ENCODE data around the gene GPA33. TPM values are rescaled to one million over a fixed set of nuclear protein-coding genes. Genes with fewer than 3 reads are reported as not detected.

The GPA33 gene
- total RNA-seq, 3 donors from 2014 or later (not counting 1 experiment from before 2014, with no cell fraction given) = 2.9 to 4.6 (median 4.5) TPM

DNA sequence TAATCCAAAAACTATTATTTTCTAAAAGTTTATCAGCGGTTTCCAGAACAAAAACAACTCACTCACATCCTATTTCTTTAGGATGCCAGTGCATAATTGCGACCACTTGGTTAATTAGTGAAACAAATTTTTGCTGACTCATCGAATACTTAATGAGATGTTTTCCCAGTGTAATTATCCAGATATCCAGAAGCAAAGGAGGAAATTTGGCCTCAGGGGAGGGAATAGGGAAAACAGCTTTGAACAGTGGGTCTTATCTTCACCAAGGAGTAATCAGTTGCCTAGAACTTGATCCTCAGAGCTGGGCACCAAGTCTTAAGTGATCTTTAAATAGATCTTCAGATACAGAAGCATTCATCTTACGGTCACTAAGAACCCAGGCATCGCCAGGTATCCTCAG lies 28.0 kb upstream of the GPA33 start:
- no peaks in the 10 kb centered on the region for H3K36me3 ChIP-seq (ENCODE audit: control insufficient read depth, insufficient read depth, low read length)
- no peaks in the 10 kb centered on the region for H3K36me3 Mint-ChIP-seq
- H3K27me3 ChIP-seq (ENCODE audit: control insufficient read depth, insufficient read depth, low read length) = no peaks in the 10 kb centered on the region
- no peak overlapping the region for H3K27ac Mint-ChIP-seq
- peaks cover 0 to 10% of the 10 kb centered on the region in 2 donors for H3K27me3 Mint-ChIP-seq (ENCODE audit: low read depth in 2 of 2)
- DNase-seq = no peak
- H3K9me3 ChIP-seq (ENCODE audit: control insufficient read depth, insufficient read depth, low read length) = no peaks in the 10 kb centered on the region
- H3K4me3 ChIP-seq (ENCODE audit: low read length) = no peak overlapping the region
- TF ChIP-seq, protein P1, sequence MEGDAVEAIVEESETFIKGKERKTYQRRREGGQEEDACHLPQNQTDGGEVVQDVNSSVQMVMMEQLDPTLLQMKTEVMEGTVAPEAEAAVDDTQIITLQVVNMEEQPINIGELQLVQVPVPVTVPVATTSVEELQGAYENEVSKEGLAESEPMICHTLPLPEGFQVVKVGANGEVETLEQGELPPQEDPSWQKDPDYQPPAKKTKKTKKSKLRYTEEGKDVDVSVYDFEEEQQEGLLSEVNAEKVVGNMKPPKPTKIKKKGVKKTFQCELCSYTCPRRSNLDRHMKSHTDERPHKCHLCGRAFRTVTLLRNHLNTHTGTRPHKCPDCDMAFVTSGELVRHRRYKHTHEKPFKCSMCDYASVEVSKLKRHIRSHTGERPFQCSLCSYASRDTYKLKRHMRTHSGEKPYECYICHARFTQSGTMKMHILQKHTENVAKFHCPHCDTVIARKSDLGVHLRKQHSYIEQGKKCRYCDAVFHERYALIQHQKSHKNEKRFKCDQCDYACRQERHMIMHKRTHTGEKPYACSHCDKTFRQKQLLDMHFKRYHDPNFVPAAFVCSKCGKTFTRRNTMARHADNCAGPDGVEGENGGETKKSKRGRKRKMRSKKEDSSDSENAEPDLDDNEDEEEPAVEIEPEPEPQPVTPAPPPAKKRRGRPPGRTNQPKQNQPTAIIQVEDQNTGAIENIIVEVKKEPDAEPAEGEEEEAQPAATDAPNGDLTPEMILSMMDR (IDR thresholded peaks at IDR 0.05) = no peak
- ATAC-seq = no peak
- no peak overlapping the region for H3K27ac ChIP-seq (ENCODE audit: low read length)
- 93% methylated on average over 4 of the region's 5 CpGs for WGBS (ENCODE audit: insufficient coverage)
- peaks cover 11% of the 10 kb centered on the region for H3K4me1 ChIP-seq (ENCODE audit: control insufficient read depth, insufficient read depth, low read length)
- peaks cover 7 to 20% of the 10 kb centered on the region in 2 donors for H3K4me1 Mint-ChIP-seq
- H3K9me3 Mint-ChIP-seq = no peaks in the 10 kb centered on the region
- H3K4me3 Mint-ChIP-seq = no peak overlapping the region
- intact Hi-C loops (cut with micrococcal nuclease) = no loop called here

DNA sequence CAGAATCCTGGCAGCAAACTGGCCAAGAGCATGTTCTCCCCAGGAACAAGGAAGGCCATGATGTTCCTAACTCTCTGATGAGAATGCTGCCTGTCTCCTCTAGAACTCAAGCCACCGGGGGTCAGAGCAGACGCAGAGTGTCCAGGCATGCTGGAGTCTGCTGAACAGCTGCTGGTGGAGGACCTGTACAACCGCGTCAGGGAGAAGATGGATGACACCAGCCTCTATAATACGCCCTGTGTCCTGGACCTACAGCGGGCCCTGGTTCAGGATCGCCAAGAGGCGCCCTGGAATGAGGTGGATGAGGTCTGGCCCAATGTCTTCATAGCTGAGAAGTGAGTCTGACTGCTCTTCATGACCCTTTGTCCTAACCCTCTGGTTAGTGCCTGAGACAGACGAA lies 27.0 kb upstream of the GPA33 start:
- Mint-ChIP-seq H3K27me3 (ENCODE audit: low read depth in 2 of 2) (peaks cover 0 to 10% of the 10 kb centered on the region in 2 donors), H3K9me3 (no peaks in the 10 kb centered on the region), H3K4me1 (peaks cover 7 to 20% of the 10 kb centered on the region in 2 donors), H3K36me3 (no peaks in the 10 kb centered on the region), H3K27ac (no peak overlapping the region), H3K4me3 (no peak overlapping the region)
- peaks cover 11% of the 10 kb centered on the region for H3K4me1 ChIP-seq (ENCODE audit: control insufficient read depth, insufficient read depth, low read length)
- H3K27ac ChIP-seq (ENCODE audit: low read length) = no peak overlapping the region
- TF ChIP-seq, protein P1 (IDR thresholded peaks at IDR 0.05) = no peak
- ATAC-seq (no peak), DNase-seq (no peak)
- no peaks in the 10 kb centered on the region for H3K27me3 ChIP-seq (ENCODE audit: control insufficient read depth, insufficient read depth, low read length)
- H3K9me3 ChIP-seq (ENCODE audit: control insufficient read depth, insufficient read depth, low read length) = no peaks in the 10 kb centered on the region
- 98% methylated on average over 9 of the region's 9 CpGs for WGBS (ENCODE audit: insufficient coverage)
- no peaks in the 10 kb centered on the region for H3K36me3 ChIP-seq (ENCODE audit: control insufficient read depth, insufficient read depth, low read length)
- intact Hi-C loops (cut with micrococcal nuclease) = no loop called here
- no peak overlapping the region for H3K4me3 ChIP-seq (ENCODE audit: low read length)

DNA sequence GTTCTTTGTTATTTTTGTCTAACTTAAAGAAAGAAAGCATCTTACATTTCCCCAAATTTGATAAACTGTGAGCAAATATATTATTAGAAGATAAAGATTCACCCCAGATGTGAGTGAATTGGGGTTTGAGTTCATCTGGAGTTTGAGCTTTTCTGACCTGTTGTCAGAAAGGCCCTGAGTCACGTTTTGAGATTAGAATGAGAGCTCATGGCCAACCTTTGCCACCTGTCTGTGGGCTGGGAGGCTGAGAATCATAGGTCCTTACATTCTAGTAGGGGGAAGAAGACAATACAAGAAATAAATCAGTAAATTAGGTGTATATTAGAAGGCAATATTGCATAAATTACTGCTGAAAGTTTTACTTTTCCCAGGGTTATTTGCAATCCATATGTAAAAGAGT lies 26.0 kb upstream of the GPA33 start:
- ATAC-seq = no peak
- TF ChIP-seq, protein P1 (IDR thresholded peaks at IDR 0.05) = no peak
- DNase-seq = no peak
- 78% methylated on average over 1 of the region's 1 CpG for WGBS (ENCODE audit: insufficient coverage)
- Histone ChIP-seq H3K27me3 (ENCODE audit: control insufficient read depth, insufficient read depth, low read length) (no peaks in the 10 kb centered on the region), H3K4me3 (ENCODE audit: low read length) (no peak overlapping the region), H3K9me3 (ENCODE audit: control insufficient read depth, insufficient read depth, low read length) (no peaks in the 10 kb centered on the region), H3K36me3 (ENCODE audit: control insufficient read depth, insufficient read depth, low read length) (no peaks in the 10 kb centered on the region), H3K4me1 (ENCODE audit: control insufficient read depth, insufficient read depth, low read length) (peaks cover 4% of the 10 kb centered on the region), H3K27ac (ENCODE audit: low read length) (no peak overlapping the region)
- Mint-ChIP-seq H3K9me3 (no peaks in the 10 kb centered on the region), H3K36me3 (no peaks in the 10 kb centered on the region), H3K27me3 (ENCODE audit: low read depth in 2 of 2) (peaks cover 0 to 10% of the 10 kb centered on the region in 2 donors), H3K4me3 (no peak overlapping the region), H3K27ac (no peak overlapping the region), H3K4me1 (peaks cover 4 to 10% of the 10 kb centered on the region in 2 donors)
- intact Hi-C loops (cut with micrococcal nuclease) = no loop called here

DNA sequence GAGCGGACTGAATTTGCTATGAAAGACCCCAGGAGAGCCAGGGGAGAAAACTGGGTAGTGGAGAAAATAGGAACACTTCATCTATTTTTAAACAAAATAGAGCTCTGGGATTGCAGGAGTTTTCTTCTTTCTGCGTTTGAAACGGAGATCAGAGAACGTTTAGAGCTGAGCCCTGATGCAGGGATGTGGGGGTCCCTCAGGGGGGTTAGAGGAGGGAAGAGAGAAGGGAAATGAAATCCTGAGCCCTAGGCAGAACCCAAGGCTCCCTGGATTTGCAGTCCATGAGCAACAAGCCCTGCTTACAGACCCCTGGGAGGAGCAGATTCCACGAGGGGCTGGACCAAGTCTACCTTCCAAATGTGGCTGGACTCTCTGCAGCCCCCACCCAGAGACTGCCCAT lies 25.5 kb upstream of the GPA33 start:
- no peaks in the 10 kb centered on the region for H3K27me3 ChIP-seq (ENCODE audit: control insufficient read depth, insufficient read depth, low read length)
- H3K27me3 Mint-ChIP-seq (ENCODE audit: low read depth in 2 of 2) = peaks cover 0 to 10% of the 10 kb centered on the region in 2 donors
- peaks cover 5 to 9% of the 10 kb centered on the region in 2 donors for H3K4me1 Mint-ChIP-seq
- intact Hi-C loops (cut with micrococcal nuclease) = no loop called here
- peaks cover 1% of the 10 kb centered on the region for H3K9me3 ChIP-seq (ENCODE audit: control insufficient read depth, insufficient read depth, low read length)
- peaks cover 4% of the 10 kb centered on the region for H3K36me3 Mint-ChIP-seq
- TF ChIP-seq, protein P1 (IDR thresholded peaks at IDR 0.05) = no peak
- H3K9me3 Mint-ChIP-seq = peaks cover 0 to 2% of the 10 kb centered on the region in 2 donors
- H3K36me3 ChIP-seq (ENCODE audit: control insufficient read depth, insufficient read depth, low read length) = no peaks in the 10 kb centered on the region
- H3K4me3 Mint-ChIP-seq = no peak overlapping the region
- ATAC-seq (no peak), DNase-seq (no peak)
- no peak overlapping the region for H3K27ac Mint-ChIP-seq
- H3K4me3 ChIP-seq (ENCODE audit: low read length) = no peak overlapping the region
- no peak overlapping the region for H3K27ac ChIP-seq (ENCODE audit: low read length)
- H3K4me1 ChIP-seq (ENCODE audit: control insufficient read depth, insufficient read depth, low read length) = peaks cover under 1% of the 10 kb centered on the region
- WGBS (ENCODE audit: insufficient coverage) = 90% methylated on average over 5 of the region's 5 CpGs
